Measurements from ENCODE around the gene TBC1D13.
"Not testable (repeated sequence)": the region's sequence is repeated elsewhere in the genome, so short reads cannot be mapped to it uniquely, and the experiment has no call there.

TBC1D13 gene

GRCh38 chr9:128785427-128785826 lies 1.6 kb upstream of the TBC1D13 start:
- DNase-seq, result no peak

GRCh38 chr9:128787659-128788058 lies 606 bp downstream of the TBC1D13 start:
- no peak for DNase-seq

- no peak for DNase-seq
Observed at GRCh38 chr9:128788445-128788844, 1.4 kb downstream of the TBC1D13 start.

- no peak for DNase-seq
Observed at GRCh38 chr9:128790536-128790935, 3.5 kb downstream of the TBC1D13 start.

- DNase-seq, result no peak
Observed at GRCh38 chr9:128792134-128792533, 5.1 kb downstream of the TBC1D13 start.

GRCh38 chr9:128792978-128793686 lies 6.1 kb downstream of the TBC1D13 start:
- no peak for DNase-seq

- DNase-seq, result not testable (repeated sequence)
Observed at GRCh38 chr9:128794961-128795360, 7.9 kb downstream of the TBC1D13 start.

- DNase-seq, result no peak
Observed at GRCh38 chr9:128798896-128799295, 11.8 kb downstream of the TBC1D13 start.

GRCh38 chr9:128800061-128800460 lies 13.0 kb downstream of the TBC1D13 start:
- no peak for DNase-seq

- DNase-seq, result no peak
Observed at GRCh38 chr9:128802482-128802881, 15.4 kb downstream of the TBC1D13 start.

GRCh38 chr9:128805661-128806060 lies 18.6 kb downstream of the TBC1D13 start:
- no peak for DNase-seq

- no peak for DNase-seq
Observed at GRCh38 chr9:128807827-128808226, 20.8 kb downstream of the TBC1D13 start.

GRCh38 chr9:128808543-128808942 lies 21.5 kb downstream of the TBC1D13 start:
- DNase-seq, result peak; percentile 44

GRCh38 chr9:128809036-128809599 lies 22.1 kb downstream of the TBC1D13 start:
- DNase-seq, result peak; percentile 45

- peak; percentile 47 for DNase-seq
Observed at GRCh38 chr9:128809831-128810230, 22.8 kb downstream of the TBC1D13 start.

- DNase-seq, result no peak
Observed at GRCh38 chr9:128810873-128811272, 23.8 kb downstream of the TBC1D13 start.

GRCh38 chr9:128818099-128818838 lies 31.2 kb downstream of the TBC1D13 start, which contains the start of gene ENDOG:
Gene ENDOG (plus strand): TSS chr9:128818500. CDS start chr9:128818685, 185 bp downstream.
- peak; percentile 99 for DNase-seq

GRCh38 chr9:128818839-128819715 lies 32.0 kb downstream of the TBC1D13 start:
- peak; percentile 72 for DNase-seq

GRCh38 chr9:128819716-128820664 lies 32.9 kb downstream of the TBC1D13 start:
- DNase-seq, result peak; percentile 63

- no peak for DNase-seq
Observed at GRCh38 chr9:128820665-128821583, 33.9 kb downstream of the TBC1D13 start.
